ENCODE results near the gene CENPT. TPM values are rescaled to one million over a fixed set of nuclear protein-coding genes. Genes with fewer than 3 reads are reported as not detected.

CENPT gene
- total and polyA plus RNA-seq, 7 donors: 9.6 to 53.7 (median 38.2) TPM

DNA sequence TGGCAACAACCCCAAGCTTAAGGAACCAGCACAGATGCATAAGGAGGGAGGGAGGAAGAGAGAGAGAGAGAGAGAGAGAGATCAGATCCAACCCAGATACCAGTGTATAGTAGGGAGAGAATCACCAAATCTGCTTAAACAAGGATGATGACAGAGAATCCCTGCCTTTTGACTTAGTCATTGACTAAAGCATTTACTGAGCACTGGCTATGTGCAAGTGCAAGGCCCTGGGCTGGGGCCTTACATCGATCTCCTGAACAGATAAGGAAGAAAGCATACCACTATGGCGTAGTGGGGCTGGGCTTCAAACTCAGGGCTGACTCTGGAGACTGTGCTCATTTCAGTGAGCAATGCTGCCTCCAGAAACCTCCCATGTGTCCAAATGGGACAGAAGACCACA lies 25.0 kb downstream of the CENPT start:
- Histone ChIP-seq H3K27me3 (no peaks in the 10 kb centered on the region), H3K36me3 (peaks cover 0 to 10% (median 3%) of the 10 kb centered on the region in 4 donors), H3K4me3 (no peak overlapping the region), H3K4me1 (no peaks in the 10 kb centered on the region), H3K27ac (no peak overlapping the region), H3K9me3 (no peaks in the 10 kb centered on the region)
- intact Hi-C loops (cut with DNase I): no loop called here
- DNase-seq: no peak
- TF ChIP-seq POLR2A (IDR thresholded peaks at IDR 0.05): no peak
- TF ChIP-seq EP300 (IDR thresholded peaks at IDR 0.05): no peak
- no peak for TF ChIP-seq POLR2AphosphoS5 (IDR thresholded peaks at IDR 0.05)
- TF ChIP-seq, protein P1, sequence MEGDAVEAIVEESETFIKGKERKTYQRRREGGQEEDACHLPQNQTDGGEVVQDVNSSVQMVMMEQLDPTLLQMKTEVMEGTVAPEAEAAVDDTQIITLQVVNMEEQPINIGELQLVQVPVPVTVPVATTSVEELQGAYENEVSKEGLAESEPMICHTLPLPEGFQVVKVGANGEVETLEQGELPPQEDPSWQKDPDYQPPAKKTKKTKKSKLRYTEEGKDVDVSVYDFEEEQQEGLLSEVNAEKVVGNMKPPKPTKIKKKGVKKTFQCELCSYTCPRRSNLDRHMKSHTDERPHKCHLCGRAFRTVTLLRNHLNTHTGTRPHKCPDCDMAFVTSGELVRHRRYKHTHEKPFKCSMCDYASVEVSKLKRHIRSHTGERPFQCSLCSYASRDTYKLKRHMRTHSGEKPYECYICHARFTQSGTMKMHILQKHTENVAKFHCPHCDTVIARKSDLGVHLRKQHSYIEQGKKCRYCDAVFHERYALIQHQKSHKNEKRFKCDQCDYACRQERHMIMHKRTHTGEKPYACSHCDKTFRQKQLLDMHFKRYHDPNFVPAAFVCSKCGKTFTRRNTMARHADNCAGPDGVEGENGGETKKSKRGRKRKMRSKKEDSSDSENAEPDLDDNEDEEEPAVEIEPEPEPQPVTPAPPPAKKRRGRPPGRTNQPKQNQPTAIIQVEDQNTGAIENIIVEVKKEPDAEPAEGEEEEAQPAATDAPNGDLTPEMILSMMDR (IDR thresholded peaks at IDR 0.05): no peak
- 95 to 97% methylated on average over 2 of the region's 2 CpGs for WGBS, 2 donors

DNA sequence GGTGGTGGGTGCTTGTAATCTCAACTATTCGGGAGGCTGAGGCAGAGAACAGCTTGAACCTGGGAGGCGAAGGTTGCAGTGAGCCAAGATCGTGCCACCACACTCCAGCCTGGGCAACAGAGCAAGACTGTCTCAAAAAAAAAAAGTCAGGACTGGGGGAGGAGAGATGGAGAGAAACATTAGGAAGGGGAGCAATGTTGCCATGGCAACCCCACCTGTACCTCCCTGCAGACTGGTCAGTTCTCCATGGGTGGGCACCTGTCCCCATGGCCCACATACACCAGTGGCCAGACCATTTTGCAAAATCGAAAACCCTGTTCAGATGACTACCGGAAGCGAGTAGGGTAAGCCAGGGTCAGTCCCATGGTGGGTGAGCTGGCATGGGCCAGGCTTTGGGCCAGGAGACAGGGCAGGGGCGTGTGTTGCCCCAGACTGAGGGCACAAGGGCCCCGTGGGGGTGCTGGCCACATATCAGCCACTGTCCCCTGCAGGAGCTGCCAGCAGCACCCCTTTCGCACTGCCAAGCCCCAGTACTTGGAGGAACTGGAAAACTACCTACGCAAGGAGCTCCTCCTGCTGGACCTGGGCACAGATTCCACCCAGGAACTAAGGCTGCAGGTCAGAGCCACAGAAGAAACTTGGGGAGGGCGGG lies 26.8 kb downstream of the CENPT start:
- H3K4me1 ChIP-seq: peaks cover 0 to 5% (median 4%) of the 10 kb centered on the region in 4 donors
- H3K27ac ChIP-seq: no peak overlapping the region
- H3K36me3 ChIP-seq: no peaks in the 10 kb centered on the region
- no peaks in the 10 kb centered on the region for H3K27me3 ChIP-seq
- no peak overlapping the region for H3K4me3 ChIP-seq
- WGBS, 2 donors: 86 to 93% methylated on average over 11 of the region's 11 CpGs
- no peaks in the 10 kb centered on the region for H3K9me3 ChIP-seq
- intact Hi-C loops (cut with DNase I): no loop called here
- no peak for DNase-seq
- TF ChIP-seq, protein P1 (IDR thresholded peaks at IDR 0.05): no peak
- TF ChIP-seq EP300 (IDR thresholded peaks at IDR 0.05) (no peak), POLR2AphosphoS5 (IDR thresholded peaks at IDR 0.05) (no peak), POLR2A (IDR thresholded peaks at IDR 0.05) (no peak)

DNA sequence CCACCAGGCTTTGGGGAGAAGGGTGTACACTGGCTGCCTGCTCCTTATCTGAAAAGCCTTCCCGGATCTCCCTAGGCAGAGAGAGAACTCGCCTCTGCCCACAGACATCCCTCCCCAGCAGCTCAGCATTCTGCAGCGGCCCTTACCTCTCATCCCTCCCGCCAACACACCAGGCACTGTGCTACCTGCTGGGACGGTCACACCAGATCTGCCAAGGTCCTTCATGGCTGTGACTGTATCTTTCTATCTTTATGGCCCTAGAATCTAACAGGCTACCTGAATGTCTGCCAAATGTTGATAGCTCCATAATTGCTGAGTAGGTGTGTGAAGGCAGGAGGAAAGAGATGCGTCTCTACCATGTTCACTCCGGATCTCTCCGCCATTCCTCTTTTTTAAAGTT lies 32.9 kb downstream of the CENPT start:
- DNase-seq: no peak
- TF ChIP-seq EP300 (IDR thresholded peaks at IDR 0.05): no peak
- TF ChIP-seq, protein P1 (IDR thresholded peaks at IDR 0.05): no peak
- Histone ChIP-seq H3K4me1 (peaks cover 0 to 5% (median 4%) of the 10 kb centered on the region in 4 donors), H3K27me3 (no peaks in the 10 kb centered on the region), H3K27ac (no peak overlapping the region), H3K9me3 (no peaks in the 10 kb centered on the region), H3K4me3 (no peak overlapping the region), H3K36me3 (no peaks in the 10 kb centered on the region)
- 21 to 68% methylated on average over 8 of the region's 8 CpGs for WGBS, 2 donors
- intact Hi-C loops (cut with DNase I): loop anchor here (10.0 kb wide), 1 partner anchor 410 kb away; no protein-coding TSS in a partner anchor

DNA sequence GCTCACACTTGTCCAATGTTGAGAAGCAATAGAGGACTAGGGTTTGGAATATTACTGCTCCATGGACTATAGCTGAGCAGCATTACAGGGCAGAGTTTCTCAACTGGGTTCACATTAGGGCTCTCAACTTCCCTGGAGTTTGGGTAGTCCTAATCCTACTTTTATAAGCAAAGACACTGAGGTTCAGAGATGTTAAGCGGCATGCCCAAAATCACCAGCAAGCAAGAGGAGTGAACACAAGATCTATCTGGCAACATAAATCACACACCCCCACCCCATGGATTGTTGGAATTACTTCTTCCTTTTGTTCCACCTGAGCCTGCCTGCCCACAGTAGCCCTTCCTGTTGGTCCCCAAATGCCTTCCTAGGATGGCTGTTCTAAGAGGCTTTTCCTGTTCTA lies 35.6 kb downstream of the CENPT start:
- H3K27ac ChIP-seq: no peak overlapping the region
- no peaks in the 10 kb centered on the region for H3K9me3 ChIP-seq
- intact Hi-C loops (cut with DNase I): loop anchor here (10.0 kb wide), 1 partner anchor 413 kb away; no protein-coding TSS in a partner anchor
- no peaks in the 10 kb centered on the region for H3K27me3 ChIP-seq
- H3K4me3 ChIP-seq: no peak overlapping the region
- 96 to 97% methylated on average over 1 of the region's 1 CpG for WGBS, 2 donors
- peaks cover 0 to 10% (median 8%) of the 10 kb centered on the region in 4 donors for H3K4me1 ChIP-seq
- H3K36me3 ChIP-seq: no peaks in the 10 kb centered on the region
- DNase-seq: no peak
- TF ChIP-seq POLR2A (IDR thresholded peaks at IDR 0.05) (no peak), EP300 (IDR thresholded peaks at IDR 0.05) (no peak), POLR2AphosphoS5 (IDR thresholded peaks at IDR 0.05) (no peak)
- TF ChIP-seq, protein P1 (IDR thresholded peaks at IDR 0.05): no peak
